Measurements from ENCODE around the gene FAM151A.

The FAM151A gene

GRCh38 chr1:54581621-54582035 is 41.7 kb downstream of the FAM151A start:
- DNase-seq (ENCODE audit: low read depth in 2 of 2, low spot score in 1 of 2) = no peak

GRCh38 chr1:54580856-54581550 is 42.3 kb downstream of the FAM151A start:
- no peak for DNase-seq (ENCODE audit: low read depth in 2 of 2, low spot score in 1 of 2)

DNA sequence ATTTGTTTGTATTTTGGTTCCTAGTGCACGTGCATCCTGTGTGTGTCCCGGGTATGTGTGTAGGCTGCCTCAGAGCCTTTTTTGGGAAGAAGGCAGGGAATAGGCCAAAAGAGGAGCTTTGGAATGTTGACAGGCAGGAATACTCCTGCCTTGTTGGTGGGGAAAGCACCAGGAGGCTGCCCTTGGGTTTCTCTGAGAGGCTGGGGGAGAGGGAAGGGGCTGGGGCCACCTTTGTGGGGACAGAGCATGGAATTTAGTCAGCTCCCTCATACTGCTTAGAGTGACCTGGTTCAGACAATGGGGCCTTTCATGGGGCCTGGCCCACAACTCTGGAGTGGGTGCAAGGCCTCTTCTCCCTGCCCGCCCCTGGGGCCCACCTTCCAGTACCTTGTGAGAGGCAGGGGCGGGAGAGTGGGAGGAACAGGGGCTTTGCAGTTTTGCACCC is 44.0 kb downstream of the FAM151A start:
- DNase-seq (ENCODE audit: low read depth in 2 of 2, low spot score in 1 of 2) = no peak

DNA sequence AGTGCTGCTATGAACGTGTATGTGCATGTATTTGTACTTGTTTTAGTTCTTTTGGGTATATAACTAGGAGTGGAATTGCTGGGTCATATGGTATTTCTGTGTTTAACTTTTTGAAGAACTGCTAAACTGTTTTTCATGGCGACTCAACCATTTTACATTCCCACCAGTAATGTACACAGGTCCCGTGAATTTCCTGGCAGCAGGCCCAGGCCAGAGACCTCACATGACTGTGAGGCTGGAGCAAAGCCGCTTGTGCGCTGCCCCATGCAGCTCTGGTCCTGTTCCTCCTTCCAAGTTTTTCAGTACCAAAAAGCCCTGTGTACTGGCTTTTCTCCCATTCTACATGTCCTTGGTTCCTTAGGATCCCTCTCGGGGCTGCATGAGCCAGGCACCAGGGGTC is 45.7 kb downstream of the FAM151A start:
- DNase-seq (ENCODE audit: low read depth in 2 of 2, low spot score in 1 of 2) = no peak

DNA sequence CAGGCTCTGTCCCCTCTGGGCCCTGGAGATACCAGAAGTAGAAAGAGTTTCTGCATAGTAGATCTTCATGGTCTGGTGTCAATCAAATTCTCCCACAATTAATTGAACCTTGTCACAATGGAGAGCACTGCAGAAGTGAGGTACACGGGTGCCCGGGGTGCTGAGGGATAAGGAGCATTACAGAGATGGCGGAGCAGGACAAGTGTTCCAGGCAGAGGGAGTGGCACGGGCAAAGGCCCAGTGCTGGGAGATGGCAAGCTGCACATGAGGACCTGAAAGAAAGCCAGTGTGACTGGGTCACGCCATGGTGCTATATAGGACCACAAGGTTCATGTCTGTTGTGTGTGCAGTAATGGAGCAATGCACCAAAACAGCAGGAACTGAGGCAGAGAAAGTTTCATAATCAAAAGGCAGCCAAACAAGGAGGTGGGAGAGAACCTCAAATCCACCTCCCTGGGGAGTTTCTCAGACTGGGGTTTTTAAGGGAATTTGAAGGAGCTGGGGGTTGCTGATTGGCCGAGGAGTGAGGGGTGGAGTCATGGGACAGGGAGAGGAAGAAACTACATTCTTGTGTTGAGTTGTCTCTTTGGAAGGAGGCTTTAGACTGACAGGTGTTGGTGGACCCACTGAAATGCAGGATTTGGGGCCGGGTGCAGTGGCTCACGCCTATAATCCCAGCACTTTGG is 47.6 kb downstream of the FAM151A start:
- DNase-seq (ENCODE audit: low read depth in 2 of 2, low spot score in 1 of 2) = no peak

DNA sequence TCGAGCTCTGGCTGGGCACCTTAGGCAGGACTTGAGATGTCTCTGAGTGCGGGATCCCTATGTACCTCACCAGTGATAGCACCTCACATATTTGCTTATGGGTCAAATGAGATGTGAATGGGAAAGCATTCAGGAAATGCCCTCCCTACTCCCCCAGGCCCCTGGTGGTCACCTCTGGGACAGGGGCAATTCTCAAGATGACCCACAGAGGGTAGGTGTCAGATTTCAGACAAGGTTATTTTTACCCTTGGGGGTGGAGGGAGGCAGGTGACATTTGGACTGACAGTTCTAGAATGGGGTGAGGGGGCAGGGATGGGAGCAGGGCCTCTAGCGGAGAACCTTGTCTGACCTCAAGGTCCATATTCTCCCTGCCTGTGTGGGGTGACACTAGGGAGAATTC is 48.2 kb downstream of the FAM151A start:
- DNase-seq (ENCODE audit: low read depth in 2 of 2, low spot score in 1 of 2) = no peak

DNA sequence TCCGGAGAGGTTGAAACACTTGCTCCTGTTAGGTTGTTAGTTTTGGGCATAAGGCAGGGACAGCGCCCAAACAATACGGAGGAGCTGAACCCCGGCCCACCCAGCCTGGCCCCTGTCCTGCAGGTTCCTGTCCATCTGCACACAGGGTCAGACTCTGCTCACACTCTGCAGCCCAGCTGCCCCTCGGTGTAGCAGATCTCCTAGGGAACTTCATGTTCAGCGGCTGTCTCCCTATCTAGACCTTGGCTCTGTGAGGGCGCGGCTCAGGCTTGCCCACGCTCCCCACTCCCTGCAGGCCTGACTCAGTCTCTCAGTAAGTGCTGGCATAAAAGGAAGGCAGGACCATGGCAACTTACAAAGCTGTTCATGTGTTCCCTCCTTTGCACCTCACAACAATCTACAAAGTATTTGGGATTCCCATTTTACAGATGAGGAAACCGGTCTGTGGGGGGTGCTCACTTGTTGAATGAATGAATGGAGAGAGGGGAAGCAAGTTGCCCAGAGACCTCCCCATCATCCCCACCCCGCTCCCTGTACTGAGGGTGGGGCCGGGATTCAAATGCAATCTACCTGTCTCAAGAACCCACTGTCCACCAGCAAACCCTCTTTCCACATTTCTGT is 49.1 kb downstream of the FAM151A start:
- no peak for DNase-seq (ENCODE audit: low read depth in 2 of 2, low spot score in 1 of 2)

- DNase-seq (ENCODE audit: low read depth in 2 of 2, low spot score in 1 of 2) = no peak
Observed at GRCh38 chr1:54572542-54572850, 50.8 kb downstream of the FAM151A start.

GRCh38 chr1:54571803-54572541 is 51.4 kb downstream of the FAM151A start:
- no peak for DNase-seq (ENCODE audit: low read depth in 2 of 2, low spot score in 1 of 2)

- DNase-seq (ENCODE audit: low read depth in 2 of 2, low spot score in 1 of 2) = no peak
Observed at GRCh38 chr1:54571326-54571725, 52.0 kb downstream of the FAM151A start.

GRCh38 chr1:54570161-54570560 is 53.2 kb downstream of the FAM151A start:
- DNase-seq (ENCODE audit: low read depth in 2 of 2, low spot score in 1 of 2) = no peak

- no peak for DNase-seq (ENCODE audit: low read depth in 2 of 2, low spot score in 1 of 2)
Observed at GRCh38 chr1:54569339-54569738, 54.0 kb downstream of the FAM151A start.

DNA sequence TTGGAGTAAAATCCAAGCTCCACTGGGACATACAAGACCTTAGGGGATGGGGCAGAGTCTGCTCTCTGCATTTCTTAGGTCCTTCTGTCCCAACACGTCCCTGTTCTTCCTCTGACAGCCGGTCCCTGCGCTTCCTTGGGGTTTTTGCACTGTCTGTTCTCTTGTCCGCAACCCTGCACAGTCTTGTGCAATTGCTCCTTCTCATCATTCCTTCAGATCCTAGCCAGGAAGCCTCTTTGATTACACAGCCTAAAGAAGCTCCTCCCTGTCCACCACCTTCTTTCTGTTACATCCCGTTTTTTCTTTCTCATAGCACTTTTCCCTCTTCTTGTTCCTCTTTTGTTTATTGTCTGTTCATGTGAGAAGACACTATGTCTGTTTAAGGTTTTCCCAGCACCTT is 55.4 kb downstream of the FAM151A start:
- DNase-seq (ENCODE audit: low read depth in 2 of 2, low spot score in 1 of 2) = no peak

GRCh38 chr1:54566438-54567141 is 56.7 kb downstream of the FAM151A start:
- DNase-seq (ENCODE audit: low read depth in 2 of 2, low spot score in 1 of 2) = no peak

DNA sequence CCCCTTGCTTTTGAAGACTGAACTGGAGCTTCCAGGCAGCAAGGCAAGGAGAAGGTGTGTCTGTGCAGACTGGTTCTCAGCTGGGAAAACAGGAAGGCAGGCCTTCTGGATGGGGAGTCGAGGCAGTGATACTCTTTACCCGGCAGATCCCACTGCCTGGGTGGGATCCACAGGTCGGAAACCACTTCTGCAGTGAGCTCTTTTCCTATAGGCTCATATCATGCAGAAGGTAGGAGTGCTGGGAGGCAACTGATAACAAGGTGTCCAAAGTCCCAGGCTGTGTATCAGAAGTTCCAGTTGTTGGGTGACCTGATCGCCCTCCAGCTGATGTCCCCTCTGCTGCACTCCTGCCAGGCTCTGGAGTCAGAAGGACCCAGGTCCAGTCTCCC is 58.2 kb downstream of the FAM151A start:
- no peak for DNase-seq (ENCODE audit: low read depth in 2 of 2, low spot score in 1 of 2)

DNA sequence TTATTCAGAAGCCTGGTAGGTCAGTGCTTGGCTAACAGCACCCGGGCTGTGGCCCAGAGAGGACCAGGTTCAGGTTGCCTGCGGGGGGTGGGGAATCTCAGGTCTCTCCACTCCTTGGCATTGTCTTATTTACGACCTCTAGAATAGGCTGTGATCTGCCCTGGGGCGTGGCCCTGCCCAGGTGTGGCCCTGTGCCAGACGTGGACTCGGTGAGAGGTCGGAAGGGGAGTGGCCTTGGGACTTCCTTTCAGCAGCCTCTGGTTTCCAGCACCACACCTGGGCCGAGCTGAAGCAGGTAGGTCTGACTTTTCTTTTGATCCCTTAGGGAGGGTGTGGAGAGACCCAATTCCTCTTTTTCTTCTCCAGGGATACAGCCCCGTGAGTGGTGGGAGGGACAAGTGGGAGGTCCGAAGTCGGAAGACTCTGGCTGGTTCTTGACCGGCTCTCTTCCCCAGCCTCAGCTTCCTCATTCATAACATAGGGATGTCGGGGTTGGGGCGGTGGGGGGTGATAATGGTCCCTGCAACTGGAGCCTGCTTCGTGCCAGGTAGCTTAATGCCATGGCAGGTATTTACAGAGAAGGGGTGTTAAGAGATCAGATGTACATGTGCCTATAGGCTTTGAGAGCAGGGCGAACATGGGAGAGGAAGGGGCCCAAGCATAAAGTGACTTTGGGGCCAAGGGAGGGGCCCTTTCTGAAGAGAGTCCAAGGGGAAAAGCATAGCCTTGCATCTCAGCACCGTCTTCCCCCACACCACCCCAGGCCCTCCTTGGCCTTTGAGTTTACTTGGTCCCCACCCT is 58.8 kb downstream of the FAM151A start:
- DNase-seq (ENCODE audit: low read depth in 2 of 2, low spot score in 1 of 2) = no peak

DNA sequence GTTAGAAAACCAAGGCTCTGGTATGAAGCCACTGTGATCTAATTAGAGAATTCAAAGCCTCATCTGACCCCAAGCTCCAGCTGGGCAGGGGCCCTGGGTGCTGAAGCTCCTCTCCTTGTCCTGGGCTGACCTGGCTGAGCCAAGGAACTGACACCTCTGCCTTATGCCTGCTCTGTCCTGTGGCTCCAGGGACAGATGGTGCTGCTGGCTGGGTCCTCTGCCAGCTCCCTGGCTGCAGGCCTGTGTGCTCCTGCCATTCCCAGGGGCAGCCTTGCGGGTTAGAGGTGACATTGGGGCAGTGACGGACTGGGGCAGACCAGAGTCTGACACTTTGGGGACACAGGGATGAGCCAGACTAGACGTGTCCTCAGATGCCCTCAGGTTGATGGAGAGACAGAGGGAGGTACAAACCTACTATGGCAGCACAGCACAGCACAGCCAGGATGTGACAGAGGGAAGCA is 63.5 kb downstream of the FAM151A start:
- no peak for DNase-seq (ENCODE audit: low read depth in 2 of 2, low spot score in 1 of 2)
